Activated CD8-positive, alpha-beta memory T cell treated with anti-CD3 and anti-CD28 coated beads, Interleukin-2, amount 10 ng/mL, durations not matched to agents 7 days and 5 days (primary cell): Measurements from ENCODE around the gene GNG14. TPM values are rescaled to one million over a fixed set of nuclear protein-coding genes. Genes with fewer than 3 reads are reported as not detected.

Experiments
- ATAC-seq: fragments of 150-1000 bp; cut with Tn5 transposase; one replicate; pipeline ENCODE4 v1.10.0; 2021; ENCODE audit warnings: moderate library complexity
- CTCF ChIA-PET: fragments of 350-600 bp; sonication (Branson Sonifier 250); formaldehyde crosslinking; loops from one replicate; lab custom pipeline; 2021; ENCODE audit warnings: antibody characterized with exemption; lab: Charles Lee
- DNase-seq: peaks from one replicate; pipeline ENCODE4 v3.0.0-alpha.2; 2020
- H3K27ac Mint-ChIP-seq: one replicate; pipeline ENCODE4 v1.8.0; 2021; ENCODE audit warnings: mild to moderate bottlenecking, mixed read lengths
- H3K27me3 Mint-ChIP-seq: one replicate; pipeline ENCODE4 v1.8.0; 2021; ENCODE audit warnings: mixed read lengths
- H3K36me3 Mint-ChIP-seq: one replicate; pipeline ENCODE4 v1.8.0; 2021; ENCODE audit warnings: mild to moderate bottlenecking, mixed read lengths
- H3K4me1 Mint-ChIP-seq: one replicate; pipeline ENCODE4 v1.8.0; 2021; ENCODE audit warnings: mixed read lengths
- H3K4me3 Mint-ChIP-seq: one replicate; pipeline ENCODE4 v1.8.0; 2021; ENCODE audit warnings: mild to moderate bottlenecking, moderate library complexity, mixed read lengths
- H3K9me3 Mint-ChIP-seq: one replicate; pipeline ENCODE4 v1.8.0; 2022; ENCODE audit warnings: low read depth, mixed read lengths
- total RNA-seq, 2 experiments: library from RNA; stranded (reverse); gene quantifications; one replicate each; pipeline ENCODE4 v1.2.3, GENCODE V29; 2021

Gene GNG14
- total RNA-seq, 2 experiments from 2014 or later, result not detected

- CTCF ChIA-PET, result interaction anchor here (0.6 to 1.2 kb wide), 2 partner anchors 17 to 325 kb away, joined by 3 read pairs; no protein-coding TSS in a partner anchor
- peak; percentile 57 for ATAC-seq
- H3K36me3 Mint-ChIP-seq, result peaks cover 45% of the 10 kb centered on the region
- no peaks in the 10 kb centered on the region for H3K27me3 Mint-ChIP-seq
- H3K27ac Mint-ChIP-seq, result no peak overlapping the region
- H3K9me3 Mint-ChIP-seq, result no peaks in the 10 kb centered on the region
- H3K4me3 Mint-ChIP-seq, result no peak overlapping the region
- DNase-seq, result no peak
- H3K4me1 Mint-ChIP-seq, result no peaks in the 10 kb centered on the region
These were observed 30.8 kb upstream of the GNG14 start for GRCh38 chr19:12656899-12657571.

- DNase-seq (no peak), ATAC-seq (no peak)
- no peaks in the 10 kb centered on the region for H3K27me3 Mint-ChIP-seq
- H3K27ac Mint-ChIP-seq, result no peak overlapping the region
- CTCF ChIA-PET, result interaction anchor here (0.6 to 1.2 kb wide), 2 partner anchors 18 to 325 kb away, joined by 3 read pairs; no protein-coding TSS in a partner anchor
- peaks cover 46% of the 10 kb centered on the region for H3K36me3 Mint-ChIP-seq
- H3K4me1 Mint-ChIP-seq, result no peaks in the 10 kb centered on the region
- H3K4me3 Mint-ChIP-seq, result no peak overlapping the region
- H3K9me3 Mint-ChIP-seq, result no peaks in the 10 kb centered on the region
These were observed 29.8 kb upstream of the GNG14 start for GRCh38 chr19:12657966-12658365.

GRCh38 chr19:12660980-12661379 is 26.8 kb upstream of the GNG14 start:
- DNase-seq (no peak), ATAC-seq (no peak)
- Mint-ChIP-seq H3K36me3 (peaks cover 49% of the 10 kb centered on the region), H3K27me3 (no peaks in the 10 kb centered on the region), H3K4me3 (no peak overlapping the region), H3K4me1 (peaks cover 20% of the 10 kb centered on the region), H3K27ac (no peak overlapping the region), H3K9me3 (no peaks in the 10 kb centered on the region)
- CTCF ChIA-PET, result interaction anchor here (2.5 kb wide), 1 partner anchor 11 kb away, joined by 11 read pairs; no protein-coding TSS in a partner anchor

- no peak for ATAC-seq
- H3K27ac Mint-ChIP-seq, result peak overlapping the region; percentile 74
- H3K4me1 Mint-ChIP-seq, result peaks cover 43% of the 10 kb centered on the region
- no peak for DNase-seq
- no peaks in the 10 kb centered on the region for H3K27me3 Mint-ChIP-seq
- peak overlapping the region; percentile 88 for H3K4me3 Mint-ChIP-seq
- H3K9me3 Mint-ChIP-seq, result no peaks in the 10 kb centered on the region
- H3K36me3 Mint-ChIP-seq, result peaks cover 30% of the 10 kb centered on the region
- CTCF ChIA-PET, result interaction anchor here (1.4 to 5.8 kb wide), 4 partner anchors 13 to 101 kb away, joined by 5 to 40 read pairs (median 17); no protein-coding TSS in a partner anchor
These were observed 23.2 kb upstream of the GNG14 start for GRCh38 chr19:12664406-12665280.

- peak; percentile 74 for DNase-seq
- Mint-ChIP-seq H3K9me3 (no peaks in the 10 kb centered on the region), H3K4me3 (peak overlapping the region; percentile 88), H3K27ac (peak overlapping the region; percentile 74), H3K36me3 (peaks cover 27% of the 10 kb centered on the region), H3K4me1 (peaks cover 46% of the 10 kb centered on the region), H3K27me3 (no peaks in the 10 kb centered on the region)
- CTCF ChIA-PET, result interaction anchor here (1.4 to 5.8 kb wide), 5 partner anchors 13 to 101 kb away, joined by 5 to 40 read pairs (median 10); no protein-coding TSS in a partner anchor
- no peak for ATAC-seq
These were observed 22.6 kb upstream of the GNG14 start for GRCh38 chr19:12665281-12665573.

GRCh38 chr19:12665671-12666264 is 22.0 kb upstream of the GNG14 start:
- Mint-ChIP-seq H3K4me1 (peaks cover 51% of the 10 kb centered on the region), H3K36me3 (peaks cover 24% of the 10 kb centered on the region), H3K9me3 (no peaks in the 10 kb centered on the region), H3K27me3 (no peaks in the 10 kb centered on the region), H3K4me3 (peak overlapping the region; percentile 88), H3K27ac (peak overlapping the region; percentile 74)
- ATAC-seq (no peak), DNase-seq (no peak)
- CTCF ChIA-PET, result interaction anchor here (1.0 to 5.8 kb wide), 6 partner anchors 12 to 181 kb away, joined by 3 to 40 read pairs (median 8); no protein-coding TSS in a partner anchor

GRCh38 chr19:12666265-12667048 is 21.3 kb upstream of the GNG14 start, which contains the start of the genes MAN2B1 and WDR83:
Gene MAN2B1 (minus strand): TSS chr19:12666742. CDS start chr19:12666701, 41 bp downstream.
Gene WDR83 (plus strand): TSS chr19:12666807. CDS start chr19:12669791, 2,984 bp downstream.
- H3K9me3 Mint-ChIP-seq, result no peaks in the 10 kb centered on the region
- ATAC-seq (peak; percentile 83), DNase-seq (peak; percentile 82)
- CTCF ChIA-PET, result interaction anchor here (1.0 to 5.8 kb wide), 6 partner anchors 11 to 180 kb away, joined by 3 to 40 read pairs (median 8); no protein-coding TSS in a partner anchor
- peaks cover 53% of the 10 kb centered on the region for H3K4me1 Mint-ChIP-seq
- peak within 1 kb of the TSS; percentile 78 for H3K27ac Mint-ChIP-seq
- H3K36me3 Mint-ChIP-seq, result peaks cover 18% of the 10 kb centered on the region
- H3K4me3 Mint-ChIP-seq, result peak within 1 kb of the TSS; percentile 88
- H3K27me3 Mint-ChIP-seq, result no peaks in the 10 kb centered on the region

- DNase-seq (no peak), ATAC-seq (no peak)
- Mint-ChIP-seq H3K4me1 (peaks cover 57% of the 10 kb centered on the region), H3K9me3 (no peaks in the 10 kb centered on the region), H3K4me3 (peak overlapping the region; percentile 88), H3K27ac (peak overlapping the region; percentile 62), H3K36me3 (peaks cover 20% of the 10 kb centered on the region), H3K27me3 (no peaks in the 10 kb centered on the region)
- CTCF ChIA-PET, result interaction anchor here (1.3 to 5.8 kb wide), 3 partner anchors 10 to 104 kb away, joined by 4 to 40 read pairs (median 28); partner anchors contain the start of gene DHPS
These were observed 20.0 kb upstream of the GNG14 start for GRCh38 chr19:12667731-12668302.

- peaks cover 57% of the 10 kb centered on the region for H3K4me1 Mint-ChIP-seq
- H3K9me3 Mint-ChIP-seq, result no peaks in the 10 kb centered on the region
- CTCF ChIA-PET, result interaction anchor here (1.3 to 5.8 kb wide), 5 partner anchors 10 to 104 kb away, joined by 3 to 40 read pairs (median 4); partner anchors contain the start of gene DHPS
- no peaks in the 10 kb centered on the region for H3K27me3 Mint-ChIP-seq
- ATAC-seq, result no peak
- H3K27ac Mint-ChIP-seq, result peak overlapping the region; percentile 100
- H3K4me3 Mint-ChIP-seq, result peak overlapping the region; percentile 88
- no peak for DNase-seq
- H3K36me3 Mint-ChIP-seq, result peaks cover 15% of the 10 kb centered on the region
These were observed 19.5 kb upstream of the GNG14 start for GRCh38 chr19:12668346-12668745.

GRCh38 chr19:12668932-12669269 is 18.9 kb upstream of the GNG14 start:
- H3K9me3 Mint-ChIP-seq, result no peaks in the 10 kb centered on the region
- peak overlapping the region; percentile 100 for H3K27ac Mint-ChIP-seq
- CTCF ChIA-PET, result interaction anchor here (1.3 to 5.8 kb wide), 8 partner anchors 9 to 105 kb away, joined by 3 to 40 read pairs (median 4); partner anchors contain the start of gene DHPS
- peaks cover 55% of the 10 kb centered on the region for H3K4me1 Mint-ChIP-seq
- peak; percentile 80 for DNase-seq
- H3K36me3 Mint-ChIP-seq, result peaks cover 16% of the 10 kb centered on the region
- peak; percentile 37 for ATAC-seq
- H3K4me3 Mint-ChIP-seq, result peak overlapping the region; percentile 88
- H3K27me3 Mint-ChIP-seq, result no peaks in the 10 kb centered on the region

GRCh38 chr19:12669270-12670158 is 18.3 kb upstream of the GNG14 start:
- peak overlapping the region; percentile 88 for H3K4me3 Mint-ChIP-seq
- H3K27ac Mint-ChIP-seq, result peak overlapping the region; percentile 100
- ATAC-seq, result peak; percentile 49
- DNase-seq, result peak; percentile 84
- no peaks in the 10 kb centered on the region for H3K27me3 Mint-ChIP-seq
- CTCF ChIA-PET, result interaction anchor here (0.7 to 5.8 kb wide), 10 partner anchors 8 to 111 kb away, joined by 3 to 40 read pairs (median 4); partner anchors contain the start of gene DHPS
- H3K36me3 Mint-ChIP-seq, result peaks cover 16% of the 10 kb centered on the region
- no peaks in the 10 kb centered on the region for H3K9me3 Mint-ChIP-seq
- peaks cover 51% of the 10 kb centered on the region for H3K4me1 Mint-ChIP-seq
